ENCODE data around the gene HBE1.

DNA sequence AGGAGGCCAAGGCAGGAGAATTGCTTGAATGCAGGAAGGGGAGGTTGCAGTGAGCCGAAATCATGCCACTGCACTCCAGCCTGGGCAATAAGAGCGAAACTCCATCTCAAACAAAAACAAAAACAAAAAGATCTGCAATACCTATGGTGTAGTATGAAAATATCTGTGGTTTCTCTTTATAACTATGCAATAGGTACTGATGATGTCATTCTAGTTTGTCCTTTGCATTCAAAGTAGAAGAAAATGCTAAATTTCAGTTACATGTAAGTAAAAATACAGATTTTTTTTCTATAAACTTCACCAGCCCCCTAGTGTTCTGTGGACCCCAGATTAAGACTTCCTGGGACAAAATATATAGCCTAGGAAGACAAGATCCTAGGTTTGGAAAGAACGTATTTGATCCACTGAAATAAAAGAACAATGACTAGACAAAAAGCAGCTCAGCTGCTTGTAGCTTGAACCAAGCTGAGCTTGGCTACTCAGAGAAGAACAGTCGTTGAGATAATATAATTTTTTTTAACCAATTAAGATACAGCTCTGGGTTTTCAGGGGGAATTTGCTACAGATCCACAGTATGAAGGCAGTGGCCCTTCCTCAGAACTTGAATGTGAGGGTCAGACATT is 2.8 kb upstream of the HBE1 start:
- TF ChIP-seq, protein P1, sequence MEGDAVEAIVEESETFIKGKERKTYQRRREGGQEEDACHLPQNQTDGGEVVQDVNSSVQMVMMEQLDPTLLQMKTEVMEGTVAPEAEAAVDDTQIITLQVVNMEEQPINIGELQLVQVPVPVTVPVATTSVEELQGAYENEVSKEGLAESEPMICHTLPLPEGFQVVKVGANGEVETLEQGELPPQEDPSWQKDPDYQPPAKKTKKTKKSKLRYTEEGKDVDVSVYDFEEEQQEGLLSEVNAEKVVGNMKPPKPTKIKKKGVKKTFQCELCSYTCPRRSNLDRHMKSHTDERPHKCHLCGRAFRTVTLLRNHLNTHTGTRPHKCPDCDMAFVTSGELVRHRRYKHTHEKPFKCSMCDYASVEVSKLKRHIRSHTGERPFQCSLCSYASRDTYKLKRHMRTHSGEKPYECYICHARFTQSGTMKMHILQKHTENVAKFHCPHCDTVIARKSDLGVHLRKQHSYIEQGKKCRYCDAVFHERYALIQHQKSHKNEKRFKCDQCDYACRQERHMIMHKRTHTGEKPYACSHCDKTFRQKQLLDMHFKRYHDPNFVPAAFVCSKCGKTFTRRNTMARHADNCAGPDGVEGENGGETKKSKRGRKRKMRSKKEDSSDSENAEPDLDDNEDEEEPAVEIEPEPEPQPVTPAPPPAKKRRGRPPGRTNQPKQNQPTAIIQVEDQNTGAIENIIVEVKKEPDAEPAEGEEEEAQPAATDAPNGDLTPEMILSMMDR (IDR thresholded peaks at IDR 0.05), result no peak
- TF ChIP-seq EP300 (IDR thresholded peaks at IDR 0.05) (no peak), POLR2AphosphoS5 (IDR thresholded peaks at IDR 0.05) (no peak), POLR2A (IDR thresholded peaks at IDR 0.05; ENCODE audit: low read depth) (no peak)
